GM23248 (cell line): Measurements from ENCODE around the gene NR3C2.

Experiments
- EZH2 ChIP-seq: fragments of 200-600 bp; sonication (generic); IDR thresholded peaks from 2 replicates; pipeline ENCODE4 v1.6.1; 2018; ENCODE audit warnings: antibody characterized with exemption, mild to moderate bottlenecking; ENCODE audit not compliant: insufficient read depth, poor library complexity, severe bottlenecking
- EZH2phosphoT487 ChIP-seq: fragments of 200-600 bp; sonication (generic); IDR thresholded peaks from 2 replicates; pipeline ENCODE4 v1.6.1; 2018; ENCODE audit warnings: antibody characterized with exemption, moderate library complexity, mild to moderate bottlenecking, low read depth; ENCODE audit not compliant: insufficient read depth

GRCh38 chr4:148258535-148258934 is 183.7 kb downstream of the NR3C2 start:
- no peak for TF ChIP-seq EZH2
- TF ChIP-seq EZH2phosphoT487, result no peak
